ENCODE data around the gene TYR. TPM values are rescaled to one million over a fixed set of nuclear protein-coding genes. Genes with fewer than 3 reads are reported as not detected.

TYR gene
- total RNA-seq, 1 experiment from 2014 or later, result not detected

GRCh38 chr11:89163686-89164085, 14.0 kb upstream of the TYR start:
- Mint-ChIP-seq H3K27me3 (ENCODE audit: low read depth) (no peaks in the 10 kb centered on the region), H3K4me3 (no peak overlapping the region), H3K27ac (no peak overlapping the region), H3K9me3 (no peaks in the 10 kb centered on the region), H3K36me3 (no peaks in the 10 kb centered on the region), H3K4me1 (no peaks in the 10 kb centered on the region)
- ATAC-seq (no peak), DNase-seq (ENCODE audit: low spot score) (no peak)
- POLR2A ChIA-PET, result no interaction called here
- TF ChIP-seq E2F5 (CRISPR knock-in tag; IDR thresholded peaks at IDR 0.05) (no peak), SMAD3 (CRISPR knock-in tag; IDR thresholded peaks at IDR 0.05; ENCODE audit: borderline replicate concordance) (no peak)
- CTCF ChIA-PET, result no interaction called here

- Mint-ChIP-seq H3K9me3 (no peaks in the 10 kb centered on the region), H3K36me3 (no peaks in the 10 kb centered on the region), H3K4me3 (no peak overlapping the region), H3K27ac (no peak overlapping the region), H3K27me3 (ENCODE audit: low read depth) (no peaks in the 10 kb centered on the region), H3K4me1 (peaks cover 12% of the 10 kb centered on the region)
- POLR2A ChIA-PET, result no interaction called here
- ATAC-seq (no peak), DNase-seq (ENCODE audit: low spot score) (no peak)
- CTCF ChIA-PET, result no interaction called here
- TF ChIP-seq ZBTB43 (CRISPR knock-in tag; IDR thresholded peaks at IDR 0.05) (no peak), HMGXB4 (CRISPR knock-in tag; IDR thresholded peaks at IDR 0.05) (no peak), SMAD3 (CRISPR knock-in tag; IDR thresholded peaks at IDR 0.05; ENCODE audit: borderline replicate concordance) (no peak), ZBTB21 (CRISPR knock-in tag; IDR thresholded peaks at IDR 0.05; ENCODE audit: borderline replicate concordance) (no peak), ZNF532 (CRISPR knock-in tag; IDR thresholded peaks at IDR 0.05; ENCODE audit: borderline replicate concordance) (no peak), NFYB (CRISPR knock-in tag; conservative IDR thresholded peaks at IDR 0.05; ENCODE audit: low read depth) (no peak), ZNF121 (CRISPR knock-in tag; IDR thresholded peaks at IDR 0.05) (no peak), ZNF281 (CRISPR knock-in tag; IDR thresholded peaks at IDR 0.05) (no peak), SP1 (CRISPR knock-in tag; conservative IDR thresholded peaks at IDR 0.05) (no peak), E2F5 (CRISPR knock-in tag; IDR thresholded peaks at IDR 0.05) (no peak), FOXJ3 (CRISPR knock-in tag; IDR thresholded peaks at IDR 0.05; ENCODE audit: borderline replicate concordance) (no peak), USF2 (CRISPR knock-in tag; IDR thresholded peaks at IDR 0.05) (no peak), CREB1 (CRISPR knock-in tag; IDR thresholded peaks at IDR 0.05) (no peak), E2F1 (CRISPR knock-in tag; IDR thresholded peaks at IDR 0.05) (no peak), RORB (CRISPR knock-in tag; IDR thresholded peaks at IDR 0.05) (no peak), JUN (CRISPR knock-in tag; IDR thresholded peaks at IDR 0.05) (no peak)
Measured at GRCh38 chr11:89168396-89168795, 9.3 kb upstream of the TYR start.
